Neural cell (in vitro differentiated cells): ENCODE data around the gene HHATL.

Source experiments
- CTCF ChIP-seq: fragments of 450-650 bp; IDR thresholded peaks from 2 replicates; pipeline ENCODE4 v1.5.1; 2014; ENCODE audit warnings: antibody characterized with exemption, mild to moderate bottlenecking, moderate library complexity; ENCODE audit not compliant: poor library complexity, severe bottlenecking
- EP300 ChIP-seq: fragments of 450-650 bp; conservative IDR thresholded peaks from 2 replicates; pipeline ENCODE4 v1.6.1; 2014; ENCODE audit warnings: antibody characterized with exemption, mild to moderate bottlenecking, moderate library complexity; ENCODE audit not compliant: poor library complexity, severe bottlenecking
- EZH2 ChIP-seq: fragments of 200-600, 300-800 bp; shearing (Covaris generic), sonication (generic); IDR thresholded peaks from 2 replicates; pipeline ENCODE4 v1.6.1; 2014; ENCODE audit warnings: antibody characterized with exemption, low read length, borderline replicate concordance, mild to moderate bottlenecking; ENCODE audit not compliant: insufficient read depth, poor library complexity, severe bottlenecking
- MXI1 ChIP-seq: fragments of 450-650 bp; conservative IDR thresholded peaks from 2 replicates; pipeline ENCODE4 v1.6.1; 2014; ENCODE audit warnings: antibody characterized with exemption, mild to moderate bottlenecking; ENCODE audit not compliant: poor library complexity, severe bottlenecking
- POLR2AphosphoS5 ChIP-seq: IDR thresholded peaks from 2 replicates; pipeline ENCODE4 v1.6.1; 2012
- SMC3 ChIP-seq: fragments of 450-650 bp; conservative IDR thresholded peaks from 2 replicates; pipeline ENCODE4 v1.6.1; 2014; ENCODE audit warnings: antibody characterized with exemption, mild to moderate bottlenecking, moderate library complexity; ENCODE audit not compliant: poor library complexity

- no peak for TF ChIP-seq EP300
- no peak for TF ChIP-seq CTCF
- no peak for TF ChIP-seq EZH2
- TF ChIP-seq MXI1 = no peak
- no peak for TF ChIP-seq POLR2AphosphoS5
- no peak for TF ChIP-seq SMC3
These were observed 20.1 kb downstream of the HHATL start for GRCh38 chr3:42682301-42683070.
